Measurements from ENCODE around the gene ANKMY2.
A peak's percentile ranks its signal among the peaks of the same experiment; 100 is the strongest.
"Not testable (repeated sequence)": the region's sequence is repeated elsewhere in the genome, so short reads cannot be mapped to it uniquely, and the experiment has no call there.

The ANKMY2 gene

DNA sequence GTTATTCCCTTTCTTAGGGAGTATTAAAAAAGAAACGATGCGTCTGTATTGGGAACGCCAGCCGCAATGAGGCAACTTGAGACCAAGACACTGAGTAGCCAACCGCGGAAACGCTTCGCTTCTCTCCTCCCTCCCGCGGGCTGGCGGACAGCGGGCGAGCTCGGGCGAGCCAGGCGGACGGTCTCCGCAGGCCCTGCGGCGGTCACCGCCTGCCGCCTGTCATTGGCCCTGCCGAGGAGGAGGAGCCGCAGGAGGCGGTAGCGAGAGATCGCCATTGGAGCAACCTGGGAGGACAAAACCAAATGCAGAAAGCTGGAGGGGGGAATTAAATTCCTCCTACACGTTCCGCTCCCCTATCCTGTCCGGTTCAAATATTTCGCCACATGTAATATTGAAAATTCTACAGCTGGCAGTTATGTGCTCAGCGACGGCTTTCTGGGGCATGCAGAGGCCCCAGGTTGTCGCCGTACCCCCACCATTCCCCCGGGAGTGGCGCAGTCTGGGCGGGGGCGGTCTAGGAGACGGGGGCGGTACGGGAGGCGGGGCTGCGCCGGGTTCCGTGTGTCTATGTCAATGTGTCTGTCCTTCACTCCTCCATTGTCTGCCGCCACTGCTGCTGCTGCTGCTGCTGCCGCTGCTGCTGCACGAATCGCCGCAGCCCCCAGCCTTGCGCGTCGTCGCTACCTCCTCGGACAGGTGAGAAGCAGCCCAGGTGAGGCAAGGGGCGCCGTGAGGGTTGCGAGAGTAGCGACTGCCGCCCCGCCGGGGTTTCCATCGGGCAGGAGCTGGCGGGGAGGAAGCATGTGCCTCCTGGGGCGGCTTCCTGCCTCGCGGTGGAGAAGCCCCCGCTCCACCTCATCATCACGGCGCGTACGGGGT, at the start of gene ANKMY2, which contains the start of gene BZW2:
ANKMY2 (minus strand) TSS at position 162 of the 879 bp plus-strand sequence. CDS start 181 bp downstream, outside the sequence.
BZW2 (plus strand) TSS at position 589 of the 879 bp plus-strand sequence. CDS start 19,263 bp downstream, outside the sequence.
- peak; percentile 72 for DNase-seq (ENCODE audit: low read depth)

DNA sequence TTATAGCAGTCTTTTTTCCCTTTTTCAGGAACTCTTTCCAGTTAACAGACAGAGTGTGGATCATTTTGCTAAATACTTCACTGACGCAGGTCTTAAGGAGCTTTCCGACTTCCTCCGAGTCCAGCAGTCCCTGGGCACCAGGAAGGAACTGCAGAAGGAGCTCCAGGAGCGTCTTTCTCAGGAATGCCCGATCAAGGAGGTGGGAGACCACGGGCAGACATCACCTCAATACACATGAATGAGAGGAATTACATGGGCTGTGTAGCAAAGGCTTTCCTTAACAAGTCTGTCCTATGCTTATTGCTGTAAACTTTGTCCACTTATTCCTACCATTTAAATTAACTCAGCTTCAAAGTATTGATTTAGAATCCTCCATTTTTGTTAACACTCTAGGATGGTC, 49.3 kb upstream of the ANKMY2 start:
- DNase-seq (ENCODE audit: low read depth), result no peak

DNA sequence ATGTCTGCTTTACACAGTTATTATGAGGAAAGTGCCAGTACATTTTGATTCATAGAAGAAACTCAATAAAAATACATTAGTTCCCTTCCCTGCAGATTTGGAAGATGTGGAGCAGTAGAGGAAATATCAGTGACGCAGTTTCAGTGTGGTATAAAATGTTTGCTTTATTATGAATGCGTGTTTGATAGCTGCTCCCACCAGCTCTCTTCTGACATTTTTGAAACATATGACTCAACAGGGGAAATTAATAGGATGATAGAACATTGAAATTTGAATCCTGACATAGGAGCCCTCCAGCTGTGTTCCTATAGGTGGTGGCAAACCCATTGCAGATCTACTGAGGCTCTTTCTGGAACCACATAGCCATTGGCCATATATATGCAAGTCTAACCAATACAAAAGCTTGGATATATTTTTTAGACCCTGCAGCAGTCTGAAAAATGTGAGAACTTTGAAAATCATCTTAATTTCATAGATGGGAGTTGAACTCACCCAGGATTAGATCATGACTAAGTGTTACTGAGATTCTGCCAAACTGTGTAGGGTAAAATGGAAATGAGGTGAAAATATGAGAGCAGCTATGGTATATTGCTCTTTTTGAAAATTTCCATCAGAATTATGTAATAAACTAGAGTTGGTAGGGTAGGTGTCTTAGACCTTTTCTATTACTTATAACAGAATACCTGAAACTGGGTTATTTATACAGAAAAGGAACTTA, 48.2 kb upstream of the ANKMY2 start:
- DNase-seq (ENCODE audit: low read depth), result no peak

DNA sequence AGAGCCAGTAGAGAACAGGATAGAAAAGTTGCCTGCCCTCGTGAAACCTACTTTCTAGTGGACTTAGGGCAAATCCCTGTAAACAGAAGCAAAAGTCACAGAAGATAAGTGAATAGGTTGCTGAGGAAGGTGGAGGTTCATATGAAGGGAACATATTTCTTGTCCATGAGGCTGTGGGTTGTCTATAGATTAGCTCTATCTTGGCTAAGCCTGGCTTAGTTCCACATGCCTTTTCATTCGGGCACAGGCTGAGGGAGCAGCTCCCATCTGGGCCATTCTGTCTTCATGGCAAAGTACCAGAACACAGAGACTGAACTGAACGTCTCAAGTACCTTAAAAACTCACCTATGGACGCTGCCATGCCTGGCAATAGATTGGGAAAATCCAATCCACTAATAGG, 45.7 kb upstream of the ANKMY2 start:
- no peak for DNase-seq (ENCODE audit: low read depth)

GRCh38 chr7:16688249-16688648, 42.7 kb upstream of the ANKMY2 start:
- DNase-seq (ENCODE audit: low read depth), result no peak

GRCh38 chr7:16685535-16685934, 40.0 kb upstream of the ANKMY2 start:
- no peak for DNase-seq (ENCODE audit: low read depth)

GRCh38 chr7:16684935-16685334, 39.4 kb upstream of the ANKMY2 start:
- no peak for DNase-seq (ENCODE audit: low read depth)

- not testable (repeated sequence) for DNase-seq (ENCODE audit: low read depth)
Observed at GRCh38 chr7:16678645-16679566, 33.4 kb upstream of the ANKMY2 start.

DNA sequence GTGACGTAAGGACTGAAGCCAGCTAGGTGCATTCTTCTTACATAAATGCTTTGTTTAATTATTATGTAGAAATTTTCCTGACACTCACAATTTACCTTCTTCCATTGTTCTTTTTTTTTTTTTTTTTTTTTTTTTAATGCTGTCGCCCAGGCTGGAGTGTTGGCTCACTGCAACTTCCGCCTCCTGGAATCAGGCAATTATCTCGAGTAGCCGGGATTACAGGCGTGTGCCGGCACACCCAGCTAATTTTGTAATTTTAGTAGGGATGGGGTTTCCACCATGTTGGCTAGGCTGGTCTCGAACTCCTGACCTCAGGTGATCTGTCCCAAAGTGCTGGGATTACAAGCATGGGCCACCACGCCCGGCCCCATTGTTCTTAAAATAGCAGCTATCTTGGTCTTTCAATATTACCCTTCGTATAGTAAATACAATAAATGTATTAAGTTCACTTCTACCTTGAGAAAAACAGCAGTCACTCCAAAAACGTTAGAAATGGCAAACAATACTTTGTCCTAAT, 32.5 kb upstream of the ANKMY2 start:
- DNase-seq (ENCODE audit: low read depth), result no peak

- no peak for DNase-seq (ENCODE audit: low read depth)
Observed at GRCh38 chr7:16675277-16675676, 29.7 kb upstream of the ANKMY2 start.

- no peak for DNase-seq (ENCODE audit: low read depth)
Observed at GRCh38 chr7:16671811-16672210, 26.3 kb upstream of the ANKMY2 start.

- no peak for DNase-seq (ENCODE audit: low read depth)
Observed at GRCh38 chr7:16670731-16671344, 25.3 kb upstream of the ANKMY2 start.

GRCh38 chr7:16670021-16670420, 24.5 kb upstream of the ANKMY2 start:
- no peak for DNase-seq (ENCODE audit: low read depth)

- no peak for DNase-seq (ENCODE audit: low read depth)
Observed at GRCh38 chr7:16669581-16669980, 24.0 kb upstream of the ANKMY2 start.

- DNase-seq (ENCODE audit: low read depth), result no peak
Observed at GRCh38 chr7:16668978-16669377, 23.4 kb upstream of the ANKMY2 start.

GRCh38 chr7:16668049-16668858, 22.7 kb upstream of the ANKMY2 start:
- peak; percentile 74 for DNase-seq (ENCODE audit: low read depth)

DNA sequence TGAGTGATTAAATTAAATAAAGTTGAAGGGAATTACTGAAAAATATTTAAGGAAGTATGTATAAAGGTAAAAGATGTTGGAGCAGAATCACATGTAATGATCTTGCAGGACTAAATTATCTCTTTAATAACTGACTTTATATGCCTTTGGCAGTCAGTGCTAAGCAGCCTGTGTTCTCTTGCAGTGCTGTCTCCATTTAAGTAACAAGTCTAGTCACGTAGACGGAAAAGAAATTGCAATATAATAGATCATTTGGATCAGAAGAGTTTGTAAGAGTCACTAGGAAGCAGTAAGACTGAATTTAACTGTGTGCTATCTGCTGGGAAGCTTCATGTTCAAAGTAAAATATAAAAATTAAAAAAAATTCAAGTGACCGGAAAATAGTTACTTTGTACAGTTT, 21.8 kb upstream of the ANKMY2 start:
- no peak for DNase-seq (ENCODE audit: low read depth)

DNA sequence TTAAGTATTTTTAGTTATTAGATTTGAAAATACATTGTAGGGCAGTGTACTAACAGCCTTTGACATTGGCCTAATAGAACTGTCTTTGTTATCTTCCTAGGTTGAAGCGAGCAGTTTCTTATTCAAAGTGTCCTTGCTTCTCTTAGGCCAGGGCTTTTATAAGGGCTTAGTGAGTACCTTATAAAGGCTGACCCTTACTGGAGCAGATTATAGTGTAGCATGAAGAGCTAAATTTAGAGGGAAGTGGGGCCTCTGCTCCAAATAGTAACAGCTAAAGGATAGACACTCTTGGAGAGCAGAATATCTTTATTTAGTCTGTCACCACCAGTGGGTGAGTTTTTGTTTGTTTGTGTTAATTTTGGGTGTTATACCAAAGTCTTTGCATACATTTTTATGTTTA, 16.4 kb upstream of the ANKMY2 start:
- DNase-seq (ENCODE audit: low read depth), result no peak

DNA sequence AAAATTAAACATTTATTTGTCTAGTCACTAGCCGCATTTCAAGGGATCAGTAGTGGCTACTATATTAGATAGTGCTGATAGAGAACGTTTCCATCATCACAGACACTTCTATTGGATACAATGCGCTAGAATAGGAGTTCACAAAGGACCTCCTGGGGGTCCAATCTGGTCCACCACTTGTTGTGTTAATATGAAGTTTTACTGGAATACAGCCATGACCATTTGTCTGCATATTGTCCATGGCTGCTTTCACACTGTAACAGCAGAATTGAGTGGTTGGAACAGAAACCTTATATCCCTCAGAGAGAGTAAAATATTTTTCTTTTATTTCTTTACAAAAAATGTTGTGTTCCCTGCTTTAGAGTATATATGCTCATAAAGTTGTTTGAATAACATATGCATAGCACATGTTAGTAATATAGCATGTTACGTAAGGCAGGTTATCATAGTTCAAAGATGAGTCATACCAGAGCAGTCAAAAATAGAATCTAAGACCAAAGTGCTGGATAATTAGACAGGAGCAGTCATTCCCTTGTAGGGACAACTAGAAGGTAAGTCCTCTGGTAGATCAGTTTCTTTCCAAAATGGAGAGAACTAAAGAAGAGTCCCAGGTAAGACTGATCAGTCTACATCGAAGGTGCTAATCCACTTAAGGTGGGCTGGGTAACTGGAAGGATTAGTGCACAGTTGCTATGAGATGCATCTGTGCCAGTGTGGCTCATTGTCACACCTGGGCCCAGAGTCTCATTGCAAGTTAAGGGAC, 15.3 kb upstream of the ANKMY2 start:
- no peak for DNase-seq (ENCODE audit: low read depth)

Data from HS-27A (cell line).